ENCODE results near the gene APH1A.

DNA sequence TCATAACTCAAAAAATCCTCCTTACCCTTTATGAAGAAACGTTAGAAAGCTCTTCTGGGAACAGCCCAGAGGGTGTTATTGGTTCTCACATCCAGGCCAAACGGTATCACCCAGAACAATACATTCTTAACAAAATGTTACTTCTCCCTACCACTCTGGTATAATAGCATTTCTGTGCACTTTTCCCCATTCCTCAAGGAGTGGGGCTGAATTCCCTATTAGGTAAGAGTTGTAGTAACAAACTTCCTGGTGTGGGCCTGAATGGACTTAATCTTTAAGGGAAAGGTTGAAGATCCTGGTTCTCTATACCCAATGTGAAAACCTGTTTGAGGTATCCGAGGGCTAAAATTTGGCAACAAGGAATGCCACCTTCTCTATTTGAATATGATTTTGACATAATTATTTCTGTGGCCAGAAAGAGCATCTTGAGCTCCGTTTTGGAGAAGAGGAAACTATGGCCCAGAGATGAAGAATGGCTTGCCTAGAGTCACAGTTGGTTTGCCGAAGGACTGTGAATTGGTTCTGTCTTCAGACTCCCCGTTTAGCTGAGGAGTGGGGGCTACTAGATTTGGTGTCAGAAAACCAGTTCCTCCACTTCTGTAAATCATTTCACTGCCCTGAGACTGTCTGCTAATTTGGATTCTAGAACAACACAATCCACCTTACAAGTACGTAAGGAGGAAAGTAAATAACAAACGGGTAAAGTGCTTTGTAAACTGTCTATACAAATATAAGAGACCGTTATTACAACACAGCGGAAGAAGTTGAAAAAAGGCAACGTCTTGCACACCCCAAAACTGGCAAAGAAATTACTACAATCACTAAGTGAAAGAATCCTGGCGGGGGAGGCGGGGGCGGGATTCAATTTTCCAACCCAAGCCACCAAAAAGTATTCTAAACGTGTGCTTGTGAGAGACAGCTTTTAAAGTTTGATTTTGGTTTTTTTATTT, 35.2 kb downstream of the APH1A start:
- TF ChIP-seq, protein P1, sequence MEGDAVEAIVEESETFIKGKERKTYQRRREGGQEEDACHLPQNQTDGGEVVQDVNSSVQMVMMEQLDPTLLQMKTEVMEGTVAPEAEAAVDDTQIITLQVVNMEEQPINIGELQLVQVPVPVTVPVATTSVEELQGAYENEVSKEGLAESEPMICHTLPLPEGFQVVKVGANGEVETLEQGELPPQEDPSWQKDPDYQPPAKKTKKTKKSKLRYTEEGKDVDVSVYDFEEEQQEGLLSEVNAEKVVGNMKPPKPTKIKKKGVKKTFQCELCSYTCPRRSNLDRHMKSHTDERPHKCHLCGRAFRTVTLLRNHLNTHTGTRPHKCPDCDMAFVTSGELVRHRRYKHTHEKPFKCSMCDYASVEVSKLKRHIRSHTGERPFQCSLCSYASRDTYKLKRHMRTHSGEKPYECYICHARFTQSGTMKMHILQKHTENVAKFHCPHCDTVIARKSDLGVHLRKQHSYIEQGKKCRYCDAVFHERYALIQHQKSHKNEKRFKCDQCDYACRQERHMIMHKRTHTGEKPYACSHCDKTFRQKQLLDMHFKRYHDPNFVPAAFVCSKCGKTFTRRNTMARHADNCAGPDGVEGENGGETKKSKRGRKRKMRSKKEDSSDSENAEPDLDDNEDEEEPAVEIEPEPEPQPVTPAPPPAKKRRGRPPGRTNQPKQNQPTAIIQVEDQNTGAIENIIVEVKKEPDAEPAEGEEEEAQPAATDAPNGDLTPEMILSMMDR (IDR thresholded peaks at IDR 0.05): no peak
- no peak for TF ChIP-seq POLR2A (IDR thresholded peaks at IDR 0.05)
